GM21390 (cell line): Measurements from ENCODE around the gene PCDHGA1.

Experiments
- ATAC-seq: cut with Tn5 transposase; IDR thresholded peaks from one replicate; pipeline ENCODE4 v1.9.1; 2021; ENCODE audit not compliant: unreplicated experiment

Gene PCDHGA1

DNA sequence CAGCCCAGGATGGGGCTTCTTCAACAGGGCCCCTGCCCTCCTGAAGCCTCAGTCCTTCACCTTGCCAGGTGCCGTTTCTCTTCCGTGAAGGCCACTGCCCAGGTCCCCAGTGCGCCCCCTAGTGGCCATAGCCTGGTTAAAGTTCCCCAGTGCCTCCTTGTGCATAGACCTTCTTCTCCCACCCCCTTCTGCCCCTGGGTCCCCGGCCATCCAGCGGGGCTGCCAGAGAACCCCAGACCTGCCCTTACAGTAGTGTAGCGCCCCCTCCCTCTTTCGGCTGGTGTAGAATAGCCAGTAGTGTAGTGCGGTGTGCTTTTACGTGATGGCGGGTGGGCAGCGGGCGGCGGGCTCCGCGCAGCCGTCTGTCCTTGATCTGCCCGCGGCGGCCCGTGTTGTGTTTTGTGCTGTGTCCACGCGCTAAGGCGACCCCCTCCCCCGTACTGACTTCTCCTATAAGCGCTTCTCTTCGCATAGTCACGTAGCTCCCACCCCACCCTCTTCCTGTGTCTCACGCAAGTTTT lies 182.1 kb downstream of the PCDHGA1 start:
- ATAC-seq, result peak; percentile 10

DNA sequence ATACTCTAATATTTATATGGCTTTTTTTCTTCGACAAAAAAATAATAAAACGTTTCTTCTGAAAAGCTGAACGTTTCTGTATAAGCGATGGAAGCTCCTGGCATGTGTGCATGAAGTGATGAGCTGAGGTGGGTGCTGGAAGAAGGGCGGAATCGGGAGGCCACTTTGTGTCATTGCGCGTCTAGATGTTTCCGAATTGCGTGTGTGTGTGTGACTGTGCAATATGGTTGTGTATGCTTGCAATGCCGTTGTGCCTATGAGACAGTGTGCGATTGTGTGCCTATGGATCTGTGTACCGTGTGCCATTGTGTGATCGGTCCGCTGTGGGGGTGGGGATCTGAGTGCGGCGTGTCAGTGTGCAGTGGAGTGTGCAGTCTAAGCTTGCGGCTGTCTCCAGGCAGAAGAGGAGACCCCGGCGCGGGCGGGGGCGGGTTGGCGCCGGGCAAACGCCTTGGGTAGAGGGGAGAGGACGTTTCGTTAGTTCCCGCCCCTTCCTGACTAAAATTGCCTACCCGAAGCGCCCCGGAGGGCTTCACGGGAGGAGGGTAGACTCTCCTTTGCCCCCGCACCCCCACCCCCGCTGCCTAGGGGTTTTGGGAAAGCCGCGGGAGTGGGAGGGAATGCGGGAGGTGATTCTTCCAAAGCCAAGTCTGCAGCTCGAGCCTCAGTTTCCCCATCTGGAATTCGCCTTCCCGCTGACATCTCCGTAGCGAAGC lies 182.8 kb downstream of the PCDHGA1 start:
- ATAC-seq, result no peak

GRCh38 chr5:141513627-141514329 lies 183.5 kb downstream of the PCDHGA1 start:
- peak; percentile 35 for ATAC-seq

DNA sequence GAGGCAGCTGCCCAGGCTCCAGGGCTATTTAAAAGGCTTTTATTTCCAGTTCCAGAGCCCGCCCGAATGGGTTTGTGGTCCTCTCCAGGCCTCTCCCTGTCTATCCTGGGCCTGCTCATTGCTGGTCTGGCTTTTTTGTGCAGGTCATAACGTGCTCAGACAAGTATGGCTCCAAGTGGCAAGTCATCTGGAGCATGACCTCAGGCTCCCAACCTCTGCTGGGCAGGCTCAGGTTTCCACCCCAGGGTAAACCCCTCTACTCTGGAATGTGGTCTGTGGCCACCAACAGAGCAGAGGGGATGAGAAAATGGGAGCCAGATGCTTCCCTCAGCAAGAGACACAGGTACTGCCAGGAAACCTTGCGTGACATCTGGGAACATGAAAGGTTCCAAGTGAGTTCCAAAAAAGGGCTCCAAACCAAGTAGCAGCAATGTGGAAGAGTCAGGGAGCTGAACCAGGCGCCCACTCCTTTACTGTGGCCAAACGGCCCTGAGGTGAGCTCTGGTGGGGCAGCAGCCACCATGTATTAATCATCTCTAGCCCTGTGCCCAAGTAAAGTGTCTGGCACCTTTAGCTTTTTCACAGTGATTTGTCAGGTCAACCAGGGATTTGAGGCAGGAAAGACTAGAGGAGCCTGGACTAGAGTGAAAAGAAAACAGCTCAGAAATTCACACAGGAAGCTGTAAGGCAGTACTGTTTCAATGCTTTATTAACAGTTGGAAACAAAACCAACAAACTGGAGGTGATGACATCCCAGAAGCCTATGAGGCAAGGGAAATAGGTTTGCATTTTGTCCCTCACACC lies 184.2 kb downstream of the PCDHGA1 start:
- peak; percentile 4 for ATAC-seq

DNA sequence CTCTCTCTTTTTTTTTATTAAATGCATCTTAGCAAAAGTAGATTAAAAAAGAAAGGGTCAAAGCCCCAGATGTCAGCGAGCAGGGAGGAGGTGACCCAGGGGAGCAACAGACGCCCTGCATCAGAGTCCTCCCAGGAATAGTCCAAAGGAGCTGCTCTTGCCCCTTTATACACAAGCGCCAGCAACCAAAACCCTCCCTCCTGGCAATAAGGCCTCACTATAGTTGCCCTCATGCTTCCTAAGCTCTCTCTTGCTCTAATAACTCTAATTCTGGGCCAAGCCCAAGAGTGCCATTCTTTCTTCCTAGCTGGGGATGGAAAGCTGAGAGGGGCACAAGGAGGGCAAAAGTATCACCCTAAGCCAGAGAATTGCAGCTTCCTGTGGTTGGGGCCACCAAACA lies 184.8 kb downstream of the PCDHGA1 start:
- no peak for ATAC-seq

- ATAC-seq, result no peak
These were observed 185.8 kb downstream of the PCDHGA1 start for GRCh38 chr5:141515946-141516671.

DNA sequence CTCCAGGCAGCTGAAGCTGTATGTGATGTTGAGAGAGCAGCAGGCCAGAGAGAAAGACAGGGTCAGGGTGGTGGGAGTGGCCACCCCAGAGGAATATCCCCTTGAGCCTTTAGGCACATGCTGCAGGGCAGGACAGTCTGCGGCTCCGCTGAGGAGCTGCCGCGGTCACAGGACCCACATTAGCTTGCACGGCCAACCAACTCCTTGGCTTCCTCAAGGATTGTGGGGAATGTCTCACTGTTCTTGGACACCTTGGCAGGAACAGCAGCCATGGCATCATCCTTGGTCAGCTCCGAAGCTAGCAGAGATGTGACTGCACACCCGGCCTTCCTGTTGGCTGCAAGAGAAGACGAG lies 186.3 kb downstream of the PCDHGA1 start:
- ATAC-seq, result no peak

DNA sequence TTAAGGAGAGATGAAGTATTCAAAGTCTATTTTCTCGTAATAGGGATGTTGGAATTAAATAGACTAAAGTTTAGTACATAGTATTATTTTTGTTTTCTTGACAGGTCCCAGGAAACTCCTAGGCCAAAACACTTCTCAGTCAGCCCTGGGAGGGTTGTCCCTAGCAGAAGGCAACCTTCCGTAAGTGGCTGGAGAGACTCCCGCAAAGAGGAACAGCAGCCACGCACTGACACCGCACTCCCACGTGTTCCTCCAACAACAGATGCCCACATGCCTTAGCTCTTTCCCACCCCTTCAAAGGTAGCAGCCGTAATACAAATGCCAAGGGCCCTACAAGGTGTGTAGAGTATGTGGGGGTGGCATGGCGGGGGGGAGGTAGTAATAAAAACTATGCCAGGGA lies 187.0 kb downstream of the PCDHGA1 start:
- ATAC-seq, result no peak

GRCh38 chr5:141517880-141518617 lies 187.7 kb downstream of the PCDHGA1 start:
- no peak for ATAC-seq

- no peak for ATAC-seq
These were observed 188.3 kb downstream of the PCDHGA1 start for GRCh38 chr5:141518618-141519015.

DNA sequence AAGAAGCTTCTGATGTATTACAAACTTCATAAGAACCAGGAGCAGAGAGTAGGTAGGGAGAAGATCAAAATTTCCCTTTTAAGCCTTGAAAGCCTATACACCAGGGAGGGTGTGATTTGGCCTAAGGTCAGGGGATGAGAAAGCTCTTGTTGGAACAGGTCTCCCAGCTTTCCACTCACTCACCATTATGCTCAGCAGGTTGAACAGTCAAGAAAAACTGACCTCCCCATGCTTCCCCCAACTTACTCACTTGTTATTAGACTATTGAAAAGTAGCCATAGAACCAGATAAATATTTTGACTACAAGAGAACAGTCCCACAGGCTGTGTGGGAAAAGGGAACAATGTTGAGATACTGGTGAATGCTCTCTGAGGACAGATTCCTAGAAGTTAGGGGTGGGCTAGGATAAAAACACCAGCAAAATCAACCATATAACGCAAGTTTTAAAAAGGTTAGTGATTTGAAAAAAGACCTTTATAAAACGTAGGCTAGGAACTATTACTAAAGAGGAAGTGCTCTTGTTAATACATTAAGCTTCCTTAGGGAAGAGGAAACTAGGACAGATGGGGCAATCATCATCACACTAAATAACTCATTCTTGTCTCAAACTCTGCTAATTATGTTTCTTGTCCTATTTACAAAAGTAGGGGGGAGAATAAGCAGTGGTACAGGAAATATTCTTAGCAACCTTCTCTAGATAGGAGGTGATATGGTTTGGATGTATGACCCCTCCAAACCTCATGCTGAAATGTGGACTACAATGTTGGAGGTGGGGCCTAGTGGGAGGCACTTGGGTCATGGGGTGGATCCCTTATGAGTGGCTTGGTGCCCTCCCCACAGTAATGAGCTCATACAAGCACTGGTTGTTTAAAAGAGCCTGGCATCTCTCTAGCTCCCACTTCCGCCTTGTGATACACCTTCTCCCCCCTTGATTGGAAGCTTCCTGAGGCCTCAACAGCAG lies 189.6 kb downstream of the PCDHGA1 start:
- ATAC-seq, result no peak

DNA sequence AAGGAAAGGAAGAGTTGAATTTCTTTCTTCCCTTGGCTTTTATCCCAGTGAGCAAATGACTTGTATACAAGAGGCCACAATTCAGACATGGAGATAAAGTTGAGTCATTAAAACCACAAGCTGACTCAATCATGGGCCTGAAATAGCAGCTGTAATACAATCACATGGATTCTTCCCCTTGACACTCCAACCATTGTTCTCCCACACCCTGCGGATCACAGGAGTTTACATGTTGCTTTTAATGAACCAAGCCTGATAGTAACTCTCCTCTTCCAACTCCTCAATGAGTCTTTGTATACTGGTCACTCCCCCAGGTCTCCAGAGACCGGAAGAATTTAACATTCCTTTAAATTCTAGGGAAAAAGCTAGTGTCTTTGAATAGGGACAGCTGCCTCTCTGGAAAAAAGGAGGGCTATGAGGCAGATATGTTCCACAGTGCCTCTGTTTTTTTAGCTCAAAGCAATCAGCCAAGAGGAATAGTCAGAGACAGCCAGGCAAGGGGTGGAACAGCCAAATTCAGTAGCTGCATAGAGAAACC lies 191.0 kb downstream of the PCDHGA1 start:
- ATAC-seq, result no peak

GRCh38 chr5:141522301-141522700 lies 192.0 kb downstream of the PCDHGA1 start:
- no peak for ATAC-seq

DNA sequence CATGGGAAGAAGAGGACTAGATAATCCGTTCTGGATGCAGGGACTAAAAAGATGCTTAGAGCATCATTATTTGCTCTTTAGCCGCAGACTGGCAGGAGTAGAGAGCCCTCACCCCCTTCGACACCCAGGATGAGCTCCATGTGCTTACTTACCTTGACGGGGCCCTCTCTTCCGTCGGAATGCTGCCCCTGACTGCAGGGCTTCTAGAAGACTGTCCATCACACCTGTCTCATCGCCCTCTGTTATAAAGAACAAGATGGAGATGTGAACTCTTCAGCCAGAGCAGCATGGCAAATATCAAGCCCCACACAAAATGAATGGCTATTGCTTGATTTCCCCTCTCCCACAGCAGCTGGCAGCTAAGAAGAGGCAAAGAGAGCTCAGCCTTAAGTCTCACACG lies 193.7 kb downstream of the PCDHGA1 start:
- ATAC-seq, result no peak

GRCh38 chr5:141524604-141525597 lies 194.6 kb downstream of the PCDHGA1 start:
- peak; percentile 56 for ATAC-seq

DNA sequence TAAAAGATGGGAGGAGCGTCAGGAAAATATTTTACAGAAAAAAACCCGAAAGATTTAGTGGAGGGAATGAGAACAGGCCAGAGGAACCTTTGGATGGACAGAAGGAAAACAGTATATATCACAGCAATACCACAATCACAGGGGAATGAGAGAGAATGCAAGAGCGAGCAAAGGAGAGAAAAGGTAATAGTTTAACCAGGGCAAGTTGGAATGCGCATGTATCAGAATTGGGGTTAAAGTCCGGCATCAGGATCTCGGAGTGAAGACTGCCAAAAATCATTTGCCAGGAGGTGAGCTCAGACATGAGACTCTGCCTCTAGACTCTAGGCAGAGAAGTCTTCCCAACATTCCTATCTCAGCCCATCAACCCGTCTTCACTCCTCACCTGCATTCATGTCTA lies 195.3 kb downstream of the PCDHGA1 start:
- no peak for ATAC-seq

DNA sequence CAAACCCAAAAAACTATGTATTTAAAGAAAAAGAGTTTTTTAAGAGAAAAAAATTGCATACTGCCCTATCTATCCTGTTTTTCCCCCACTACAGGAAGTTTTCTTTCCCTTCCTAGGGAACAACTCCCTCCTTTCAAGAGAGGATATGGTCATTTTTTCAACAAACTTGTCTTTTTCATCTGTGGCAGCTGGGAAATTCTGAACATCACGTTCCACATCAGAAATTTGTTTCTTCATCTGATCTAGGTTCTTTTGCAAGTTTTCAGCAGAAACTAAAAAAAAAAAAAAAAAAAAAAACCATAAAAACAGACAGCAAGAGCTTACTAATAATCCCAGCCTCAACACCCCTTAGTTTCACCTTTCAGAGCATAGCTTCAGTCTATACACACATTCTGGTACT lies 197.1 kb downstream of the PCDHGA1 start:
- ATAC-seq, result no peak
